GM13977 (cell line): ENCODE results near the gene MBD1.
"Not testable (repeated sequence)": the region's sequence is repeated elsewhere in the genome, so short reads cannot be mapped to it uniquely, and the experiment has no call there.

Experiments used
- DNase-seq: peaks from one replicate; pipeline ENCODE4 v3.0.0; 2012; ENCODE audit warnings: low spot score
- in situ Hi-C: fragments of 300-500 bp; cut with MboI; formaldehyde crosslinking; loops from one replicate; pipeline ENCODE4 v1.12.0; 2022; ENCODE audit warnings: low sequenced_read_pairs, low pct_unique_long_range_greater_than_20kb, mixed read lengths, inconsistent platforms; ENCODE audit not compliant: unreplicated experiment
- TF ChIP-seq, protein P1 (sequence below): IDR thresholded peaks from 2 replicates; pipeline ENCODE4 v1.5.1; 2012; ENCODE audit warnings: mild to moderate bottlenecking, control low read depth; ENCODE audit not compliant: insufficient read depth; ENCODE audit errors: extremely low read depth, missing control alignments

Gene MBD1

DNA sequence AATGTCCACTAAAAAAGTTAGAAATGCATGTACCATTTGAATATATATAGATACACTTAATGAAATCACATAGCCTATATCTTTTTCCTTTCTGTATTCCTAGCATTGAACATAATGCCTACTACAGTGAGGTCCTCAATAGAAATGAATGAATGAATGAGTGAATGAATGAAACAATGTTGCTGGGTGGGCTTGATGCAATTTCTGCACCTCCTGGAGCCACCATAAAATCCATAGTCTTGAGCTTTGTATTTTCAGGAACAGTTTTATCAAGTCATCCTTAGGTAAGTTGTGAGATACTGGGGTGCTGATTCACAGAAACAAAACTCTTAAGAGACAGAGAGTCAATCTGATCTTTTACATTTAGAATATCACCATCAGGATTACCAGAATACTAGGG, 18.3 kb downstream of the MBD1 start:
- TF ChIP-seq, protein P1, sequence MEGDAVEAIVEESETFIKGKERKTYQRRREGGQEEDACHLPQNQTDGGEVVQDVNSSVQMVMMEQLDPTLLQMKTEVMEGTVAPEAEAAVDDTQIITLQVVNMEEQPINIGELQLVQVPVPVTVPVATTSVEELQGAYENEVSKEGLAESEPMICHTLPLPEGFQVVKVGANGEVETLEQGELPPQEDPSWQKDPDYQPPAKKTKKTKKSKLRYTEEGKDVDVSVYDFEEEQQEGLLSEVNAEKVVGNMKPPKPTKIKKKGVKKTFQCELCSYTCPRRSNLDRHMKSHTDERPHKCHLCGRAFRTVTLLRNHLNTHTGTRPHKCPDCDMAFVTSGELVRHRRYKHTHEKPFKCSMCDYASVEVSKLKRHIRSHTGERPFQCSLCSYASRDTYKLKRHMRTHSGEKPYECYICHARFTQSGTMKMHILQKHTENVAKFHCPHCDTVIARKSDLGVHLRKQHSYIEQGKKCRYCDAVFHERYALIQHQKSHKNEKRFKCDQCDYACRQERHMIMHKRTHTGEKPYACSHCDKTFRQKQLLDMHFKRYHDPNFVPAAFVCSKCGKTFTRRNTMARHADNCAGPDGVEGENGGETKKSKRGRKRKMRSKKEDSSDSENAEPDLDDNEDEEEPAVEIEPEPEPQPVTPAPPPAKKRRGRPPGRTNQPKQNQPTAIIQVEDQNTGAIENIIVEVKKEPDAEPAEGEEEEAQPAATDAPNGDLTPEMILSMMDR: no peak
- in situ Hi-C loops: no loop called here
- DNase-seq: no peak

DNA sequence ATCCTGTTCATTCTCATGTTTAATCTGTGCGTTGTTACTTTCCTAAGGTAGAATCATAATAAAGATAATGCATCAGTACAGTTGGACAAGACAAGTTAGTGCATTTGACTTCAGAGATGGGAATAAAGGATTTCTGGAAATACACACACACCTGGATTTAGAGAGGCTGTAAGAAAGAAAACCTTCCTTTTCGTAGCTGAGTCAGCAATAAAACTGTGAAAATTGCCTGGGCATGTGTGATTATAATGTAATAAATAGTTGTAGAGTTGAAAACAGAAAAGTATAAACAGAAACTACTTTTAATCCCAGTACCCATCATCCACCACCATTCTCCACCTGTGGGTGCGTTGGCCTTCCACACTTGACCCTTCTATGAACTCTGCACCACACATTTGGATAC, 30.4 kb downstream of the MBD1 start:
- no peak for DNase-seq

DNA sequence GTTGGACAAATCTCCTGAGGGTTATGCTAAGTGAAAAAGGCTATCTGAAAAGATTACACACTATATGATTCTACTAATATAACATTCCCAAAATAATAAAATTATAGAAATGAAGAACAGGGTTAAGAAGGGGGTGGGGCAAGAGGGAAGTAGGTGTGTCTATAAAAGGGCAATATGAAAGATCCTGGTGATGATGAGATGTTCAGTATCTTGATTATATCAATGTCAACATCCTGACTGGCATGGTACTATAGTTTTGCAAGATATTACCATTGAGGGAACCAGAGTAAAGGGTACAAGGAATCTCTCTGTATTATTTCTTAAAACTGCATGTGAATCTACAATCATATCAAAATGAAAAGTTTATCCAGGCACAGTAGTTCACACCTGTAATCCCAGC, 31.7 kb downstream of the MBD1 start:
- TF ChIP-seq, protein P1: no peak
- no peak for DNase-seq
- in situ Hi-C loops: no loop called here

More for the DNA sequence above, 30.4 kb downstream of the MBD1 start:
- TF ChIP-seq, protein P1: no peak
- in situ Hi-C loops: no loop called here

DNA sequence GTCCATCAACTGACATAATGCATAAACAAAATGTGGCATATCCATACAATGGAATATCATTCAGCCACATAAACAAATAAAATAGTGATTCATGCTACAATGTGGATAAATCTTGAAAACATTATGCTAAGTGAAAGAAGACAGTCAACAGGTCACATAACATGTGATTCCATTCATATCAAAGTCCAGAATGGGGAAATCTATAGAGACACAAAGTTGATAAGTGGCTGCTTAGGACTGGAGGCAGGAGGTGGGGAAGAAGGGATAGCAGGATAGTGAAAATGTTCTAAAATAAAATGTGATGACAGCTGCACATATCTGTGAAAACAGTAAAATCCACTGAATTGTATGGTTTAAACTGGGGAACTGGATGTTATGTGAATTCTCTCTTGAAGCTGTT, 33.8 kb downstream of the MBD1 start:
- TF ChIP-seq, protein P1: no peak
- DNase-seq: no peak
- in situ Hi-C loops: no loop called here

DNA sequence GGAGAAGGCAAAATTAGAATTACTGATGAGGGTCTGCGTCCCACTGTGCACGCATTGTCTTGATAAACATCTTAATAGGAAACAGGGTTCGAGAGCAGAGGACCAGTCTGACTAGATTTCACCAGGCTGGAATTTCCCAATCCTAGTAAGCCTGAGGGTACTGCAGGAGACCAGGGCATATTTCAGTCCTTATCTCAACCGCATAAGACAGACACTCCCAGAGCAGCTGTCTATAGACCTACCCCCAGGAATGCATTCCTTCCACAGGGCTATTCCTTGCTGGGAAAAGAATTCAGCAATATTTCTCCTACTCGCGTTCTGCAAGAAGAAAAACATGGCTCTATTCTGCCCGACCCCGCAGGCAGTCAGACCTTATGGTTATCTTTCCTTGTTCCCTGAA, 39.6 kb downstream of the MBD1 start:
- in situ Hi-C loops: not testable (repeated sequence)

DNA sequence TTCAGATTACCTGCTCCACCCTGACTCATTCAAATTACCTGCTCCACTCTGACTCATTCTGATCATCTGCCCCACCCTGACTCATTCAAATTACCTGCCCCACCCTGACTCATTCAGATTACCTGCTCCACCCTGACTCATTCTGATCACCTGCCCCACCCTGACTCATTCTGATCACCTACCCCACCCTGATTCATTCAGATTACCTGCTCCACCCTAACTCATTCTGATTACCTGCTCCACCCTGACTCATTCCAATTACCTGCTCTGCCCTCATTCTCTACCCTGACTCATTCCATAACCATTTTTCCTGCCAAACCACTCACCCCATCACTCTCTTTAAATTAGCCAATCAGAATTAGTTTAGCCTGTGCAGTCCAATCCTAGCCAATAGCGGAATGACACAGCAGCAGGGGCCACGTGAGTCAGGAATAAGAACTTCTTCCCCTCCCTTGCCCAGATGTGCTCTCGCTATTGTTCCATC, 41.2 kb downstream of the MBD1 start:
- TF ChIP-seq, protein P1: no peak
- in situ Hi-C loops: no loop called here
- no peak for DNase-seq

More for the DNA sequence above, 39.6 kb downstream of the MBD1 start:
- DNase-seq: not testable (repeated sequence)

DNA sequence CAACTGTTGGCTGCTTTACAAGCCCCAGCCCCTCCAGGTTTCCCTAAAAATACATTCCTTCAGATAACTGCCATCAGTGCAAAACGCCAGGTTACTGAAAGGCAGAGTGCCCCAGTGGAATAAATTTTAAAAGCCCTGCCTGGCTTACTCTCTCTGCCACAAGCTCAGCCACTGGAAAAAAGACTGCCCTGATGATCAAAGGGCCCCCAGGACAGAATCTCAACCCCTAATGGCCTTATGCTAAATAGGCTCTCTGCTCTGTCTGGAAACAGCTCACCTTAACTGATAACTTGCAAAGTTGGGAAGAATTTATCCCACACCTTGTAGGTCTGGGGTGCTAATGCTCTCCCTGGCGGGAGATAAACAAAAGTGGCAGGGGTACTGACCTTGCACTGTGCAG, 48.9 kb downstream of the MBD1 start:
- in situ Hi-C loops: no loop called here
- no peak for DNase-seq
- TF ChIP-seq, protein P1: no peak
